GM12875 (cell line): ENCODE data around the gene UBR1.
A peak's percentile ranks its signal among the peaks of the same experiment; 100 is the strongest.

Source experiments
- H3K4me3 ChIP-seq: one replicate; pipeline ENCODE4 v1.5.1; 2011; ENCODE audit warnings: low read depth, low read length, control low read depth
- TF ChIP-seq, protein P1 (sequence below): IDR thresholded peaks from 2 replicates; pipeline ENCODE4 v1.5.1; 2011; ENCODE audit warnings: low read depth, mild to moderate bottlenecking, control low read depth, inconsistent platforms, low read length, moderate library complexity, borderline replicate concordance; ENCODE audit not compliant: insufficient read depth

Gene UBR1

DNA sequence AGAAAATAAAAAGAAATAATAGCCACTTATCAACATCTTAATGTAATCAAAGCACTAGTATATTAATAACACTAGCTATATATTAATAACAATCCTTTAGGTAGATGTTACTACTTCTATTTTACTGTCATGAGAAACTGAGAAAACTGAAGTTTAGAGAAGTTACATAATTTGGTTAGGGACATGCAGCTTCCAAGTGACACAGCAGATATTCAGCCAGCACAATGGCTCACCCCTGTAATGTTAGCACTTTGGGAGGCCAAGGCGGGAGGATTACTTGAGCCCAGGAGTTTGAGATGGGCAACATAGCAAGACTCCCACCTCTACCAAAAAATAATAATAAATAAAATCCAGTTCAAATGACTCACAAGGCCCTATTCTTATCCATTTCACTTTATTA, 1.9 kb upstream of the UBR1 start:
- TF ChIP-seq, protein P1, sequence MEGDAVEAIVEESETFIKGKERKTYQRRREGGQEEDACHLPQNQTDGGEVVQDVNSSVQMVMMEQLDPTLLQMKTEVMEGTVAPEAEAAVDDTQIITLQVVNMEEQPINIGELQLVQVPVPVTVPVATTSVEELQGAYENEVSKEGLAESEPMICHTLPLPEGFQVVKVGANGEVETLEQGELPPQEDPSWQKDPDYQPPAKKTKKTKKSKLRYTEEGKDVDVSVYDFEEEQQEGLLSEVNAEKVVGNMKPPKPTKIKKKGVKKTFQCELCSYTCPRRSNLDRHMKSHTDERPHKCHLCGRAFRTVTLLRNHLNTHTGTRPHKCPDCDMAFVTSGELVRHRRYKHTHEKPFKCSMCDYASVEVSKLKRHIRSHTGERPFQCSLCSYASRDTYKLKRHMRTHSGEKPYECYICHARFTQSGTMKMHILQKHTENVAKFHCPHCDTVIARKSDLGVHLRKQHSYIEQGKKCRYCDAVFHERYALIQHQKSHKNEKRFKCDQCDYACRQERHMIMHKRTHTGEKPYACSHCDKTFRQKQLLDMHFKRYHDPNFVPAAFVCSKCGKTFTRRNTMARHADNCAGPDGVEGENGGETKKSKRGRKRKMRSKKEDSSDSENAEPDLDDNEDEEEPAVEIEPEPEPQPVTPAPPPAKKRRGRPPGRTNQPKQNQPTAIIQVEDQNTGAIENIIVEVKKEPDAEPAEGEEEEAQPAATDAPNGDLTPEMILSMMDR, result no peak
- no peak overlapping the region for H3K4me3 ChIP-seq

DNA sequence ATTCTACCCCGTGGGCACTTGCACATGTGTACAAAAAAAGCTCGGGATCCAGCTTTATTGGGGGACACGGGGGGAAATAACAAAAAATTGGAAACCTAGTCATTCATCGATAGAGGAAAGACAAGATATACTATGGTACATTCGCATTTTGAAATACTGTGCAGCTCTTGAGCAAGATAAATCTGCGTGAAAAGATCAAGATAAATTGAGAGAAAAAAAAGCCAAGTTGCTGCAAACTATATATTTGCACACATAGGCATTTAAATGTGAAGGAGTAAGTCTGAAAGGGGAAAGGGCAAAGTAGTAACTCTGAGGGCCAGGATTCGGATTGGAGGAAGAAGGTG, 620 bp upstream of the UBR1 start:
- peak overlapping the region; percentile 53 for H3K4me3 ChIP-seq

DNA sequence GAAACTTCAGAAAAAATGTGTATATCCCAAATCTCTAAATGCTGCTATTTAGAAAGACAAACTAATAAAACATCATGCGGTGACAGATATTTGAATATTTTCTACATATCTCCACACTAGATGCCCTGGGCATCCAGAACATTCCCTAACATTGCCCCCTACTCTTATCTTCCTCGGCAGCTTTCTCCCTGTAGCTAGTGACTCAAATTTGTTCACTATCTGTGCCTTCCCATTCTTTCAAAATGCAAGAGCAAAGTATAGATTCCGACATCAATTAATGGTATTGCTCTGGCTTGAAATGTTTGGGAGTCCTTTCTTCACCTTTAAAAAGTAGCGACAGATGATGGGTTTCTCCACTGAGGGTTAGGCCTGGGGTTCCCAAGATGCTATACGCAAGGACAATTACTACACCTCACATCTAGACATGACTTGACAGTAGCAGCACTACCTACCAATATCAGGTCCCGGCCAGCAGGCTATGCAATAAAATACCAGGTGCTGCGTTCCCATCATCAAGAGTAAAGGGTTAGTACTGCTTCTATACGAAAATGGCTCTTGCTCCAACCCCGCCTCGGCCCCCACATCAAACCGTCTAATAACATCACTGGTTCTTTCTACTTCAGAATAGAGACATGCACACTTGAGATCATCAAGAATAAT, 631 bp downstream of the UBR1 start:
- TF ChIP-seq, protein P1, result no peak

More for the DNA sequence above, 620 bp upstream of the UBR1 start:
- TF ChIP-seq, protein P1, result no peak

DNA sequence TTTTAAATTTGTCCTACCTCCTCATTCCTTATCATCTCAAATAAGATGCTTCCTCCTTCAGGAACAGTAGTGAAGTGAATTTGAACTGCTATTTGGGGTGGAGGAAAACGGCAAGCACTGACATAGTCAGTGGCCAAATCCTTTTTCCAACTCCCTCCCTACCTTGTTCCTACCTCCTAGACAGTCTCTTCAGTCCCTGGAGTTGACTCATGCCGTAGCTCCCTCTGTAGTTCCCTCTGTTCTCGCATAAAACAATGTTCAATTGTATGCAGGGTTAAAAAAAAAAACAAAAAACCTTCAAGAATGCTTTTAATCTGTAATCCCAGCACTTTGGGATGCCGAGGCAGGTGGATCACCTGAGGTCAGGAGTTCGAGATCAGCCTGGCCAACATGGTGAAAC, 1.4 kb downstream of the UBR1 start:
- no peak overlapping the region for H3K4me3 ChIP-seq
- TF ChIP-seq, protein P1, result no peak

More for the DNA sequence above, 631 bp downstream of the UBR1 start:
- H3K4me3 ChIP-seq, result peak overlapping the region; percentile 53

- TF ChIP-seq, protein P1, result no peak
- no peak overlapping the region for H3K4me3 ChIP-seq
These were observed 1.9 kb downstream of the UBR1 start for GRCh38 chr15:43103907-43104306.

DNA sequence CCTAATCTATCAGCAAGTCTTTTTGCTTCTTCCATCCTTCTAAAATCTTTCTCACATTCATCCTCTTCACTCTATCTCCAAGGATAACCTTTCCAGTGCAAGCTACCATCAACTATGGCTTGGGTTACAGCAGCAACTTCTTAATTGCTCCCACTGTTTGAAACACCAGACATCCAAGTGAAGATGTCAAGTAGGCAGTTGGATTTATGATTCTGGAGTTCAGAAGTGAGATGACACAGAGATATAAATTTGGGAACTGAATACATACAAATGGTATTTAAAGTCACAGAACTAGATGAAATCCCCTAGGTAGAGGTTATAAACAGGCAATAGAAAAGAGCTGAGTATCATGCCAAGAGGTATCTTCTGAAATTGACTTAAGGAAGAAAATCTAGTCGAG, 3.7 kb downstream of the UBR1 start:
- TF ChIP-seq, protein P1, result no peak
- no peak overlapping the region for H3K4me3 ChIP-seq

DNA sequence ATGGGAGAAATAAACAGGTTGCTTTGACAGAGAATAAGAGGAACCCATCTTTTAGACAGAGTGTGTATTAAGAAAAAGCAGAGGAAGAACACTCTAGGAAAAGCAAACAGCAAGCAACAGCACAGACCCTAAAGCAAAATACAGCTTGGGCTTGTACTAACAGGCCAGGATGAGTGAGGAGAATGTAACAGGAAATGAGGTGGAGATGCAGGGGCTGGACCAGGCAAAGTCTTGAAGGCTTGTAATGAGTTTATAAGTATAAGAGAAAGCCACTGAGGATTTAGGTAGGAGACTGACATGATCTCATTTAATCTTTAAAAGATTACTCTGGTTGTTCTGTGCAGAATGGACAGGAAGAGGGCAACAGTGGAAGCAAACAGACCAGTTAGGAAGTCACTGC, 4.9 kb downstream of the UBR1 start:
- H3K4me3 ChIP-seq, result no peak overlapping the region
- TF ChIP-seq, protein P1, result no peak
